HG03558 (cell line): ENCODE data around the gene TFF3.

Experiments
- ATAC-seq: cut with Tn5 transposase; IDR thresholded peaks from one replicate; pipeline ENCODE4 v1.9.1; 2021; ENCODE audit warnings: moderate number of reproducible peaks; ENCODE audit not compliant: unreplicated experiment; ENCODE audit errors: extremely low read depth

Gene TFF3, protein sequence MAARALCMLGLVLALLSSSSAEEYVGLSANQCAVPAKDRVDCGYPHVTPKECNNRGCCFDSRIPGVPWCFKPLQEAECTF

GRCh38 chr21:42315296-42315891 is at the start of gene TFF3:
Gene TFF3, minus strand, starts transcription at chr21:42315409. Its CDS starts 35 bp downstream, at chr21:42315374.
- no peak for ATAC-seq

GRCh38 chr21:42364304-42364865 is 49.2 kb upstream of the TFF3 start:
- no peak for ATAC-seq

DNA sequence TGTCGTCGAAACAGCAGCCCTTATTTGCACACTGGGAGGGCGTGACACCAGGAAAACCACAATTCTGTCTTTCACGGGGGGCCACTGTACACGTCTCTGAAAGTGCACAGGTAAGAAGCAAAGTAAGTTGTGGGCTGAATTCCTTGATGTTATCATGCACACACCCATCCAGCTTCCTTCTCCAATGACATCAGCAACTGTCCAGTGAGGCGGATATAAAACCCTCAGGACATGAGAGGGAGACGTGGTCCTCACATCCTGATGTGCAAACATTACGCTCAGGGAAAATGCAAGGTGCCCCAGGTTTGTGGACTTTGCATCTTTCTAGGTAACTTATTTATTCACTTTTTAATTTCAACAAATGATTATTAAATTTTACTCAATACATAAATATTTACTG is 48.1 kb upstream of the TFF3 start:
- ATAC-seq = no peak

- ATAC-seq = no peak
These were observed 47.5 kb upstream of the TFF3 start for GRCh38 chr21:42362700-42363099.

DNA sequence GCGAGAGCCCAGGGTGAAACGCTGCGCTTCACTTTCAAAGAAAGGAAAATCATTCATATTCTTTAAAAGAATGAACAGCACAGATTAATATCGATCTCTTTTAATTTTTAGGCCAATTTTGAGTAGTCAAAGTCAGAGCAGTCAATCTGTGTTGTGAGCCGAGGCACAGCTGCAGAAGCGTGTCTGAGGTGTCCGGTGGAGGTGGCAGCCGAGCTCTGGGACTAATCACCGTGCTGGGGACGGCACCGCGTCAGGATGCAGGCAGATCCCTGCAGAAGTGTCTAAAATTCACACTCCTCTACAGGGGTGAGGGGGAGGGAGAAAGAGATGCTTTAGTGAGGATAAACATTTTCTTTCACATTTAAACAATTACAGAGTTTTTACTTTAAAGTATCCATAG is 47.0 kb upstream of the TFF3 start:
- no peak for ATAC-seq

GRCh38 chr21:42361286-42361685 is 46.1 kb upstream of the TFF3 start:
- no peak for ATAC-seq

- no peak for ATAC-seq
These were observed 45.1 kb upstream of the TFF3 start for GRCh38 chr21:42360317-42360716.

DNA sequence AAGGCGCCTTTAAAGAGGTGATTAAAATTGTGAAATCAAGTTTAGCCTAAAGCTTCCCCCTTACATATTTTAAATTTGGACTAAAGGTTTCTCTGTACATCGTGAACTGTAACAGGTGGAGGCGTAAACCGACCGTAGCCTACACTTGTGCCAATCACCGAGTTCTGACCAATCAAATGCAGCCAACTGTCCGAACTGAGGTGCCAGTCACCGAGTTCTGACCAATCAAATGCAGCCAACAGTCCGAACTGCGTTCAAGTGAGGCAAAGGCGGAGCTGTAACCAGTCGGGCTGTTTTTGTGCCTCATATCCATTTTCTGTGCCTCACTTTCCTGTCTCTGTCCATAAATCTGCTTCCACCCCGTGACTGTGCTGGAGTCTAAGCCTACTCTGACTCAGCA is 43.7 kb upstream of the TFF3 start:
- no peak for ATAC-seq

DNA sequence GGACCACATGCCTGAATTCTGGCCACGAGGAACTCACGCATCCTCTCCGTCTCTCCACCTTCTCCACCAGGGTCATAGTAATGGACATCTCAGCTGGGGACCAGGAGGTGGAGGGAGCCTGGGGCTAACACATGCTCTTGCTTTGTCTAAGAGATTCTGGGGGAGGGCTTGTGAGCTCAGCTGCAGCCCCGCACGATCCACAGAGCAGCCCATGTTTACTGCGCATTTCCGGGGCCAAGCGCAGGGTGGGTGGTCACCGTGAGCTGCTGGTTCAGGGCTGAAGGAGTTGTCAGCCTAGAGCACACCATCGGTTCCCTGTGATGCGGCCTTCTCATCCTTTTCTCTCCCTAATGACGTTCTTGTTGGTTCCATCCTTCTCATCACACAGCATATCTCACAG is 43.1 kb upstream of the TFF3 start:
- no peak for ATAC-seq

DNA sequence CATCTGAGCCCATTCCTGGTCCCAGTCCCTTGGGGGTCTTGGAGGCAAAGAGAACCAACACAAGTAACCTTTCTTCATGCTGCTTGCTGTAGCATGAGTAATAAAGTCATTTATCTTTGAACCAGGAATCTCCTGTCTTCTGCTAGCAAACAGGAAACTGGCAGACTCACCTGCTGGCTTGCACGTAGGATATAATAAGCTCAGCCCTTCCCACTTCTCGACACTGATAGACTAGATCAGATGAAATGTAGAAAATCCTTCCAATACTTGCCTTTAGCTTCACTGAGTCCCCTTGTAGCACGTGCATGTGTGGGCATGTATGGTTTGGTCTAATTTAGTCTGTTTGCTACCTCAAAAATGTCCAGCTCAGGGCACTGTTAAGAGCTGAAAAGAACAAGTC is 42.1 kb upstream of the TFF3 start:
- no peak for ATAC-seq

DNA sequence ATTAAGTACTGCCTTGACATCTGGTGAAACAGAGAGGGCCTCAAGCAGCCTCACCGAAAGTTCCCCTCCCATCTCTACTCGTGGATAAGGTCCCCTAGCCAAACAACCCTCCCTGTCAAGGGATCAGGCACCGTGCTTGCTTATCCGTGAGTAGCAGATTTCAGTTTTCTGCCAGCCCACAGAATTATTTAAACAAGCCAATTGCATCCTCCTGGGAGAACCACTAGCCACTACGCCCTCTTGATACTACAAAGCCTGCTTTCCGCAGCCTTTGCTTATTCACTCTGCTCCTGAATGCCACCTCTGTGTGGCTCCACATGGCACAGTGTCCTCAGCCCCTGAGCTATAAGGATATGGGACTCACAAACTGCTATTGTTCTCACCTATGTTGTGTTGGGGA is 41.4 kb upstream of the TFF3 start:
- no peak for ATAC-seq

- no peak for ATAC-seq
These were observed 40.8 kb upstream of the TFF3 start for GRCh38 chr21:42356046-42356445.

GRCh38 chr21:42353623-42354022 is 38.4 kb upstream of the TFF3 start:
- no peak for ATAC-seq

GRCh38 chr21:42352441-42353095 is 37.4 kb upstream of the TFF3 start:
- ATAC-seq = no peak

DNA sequence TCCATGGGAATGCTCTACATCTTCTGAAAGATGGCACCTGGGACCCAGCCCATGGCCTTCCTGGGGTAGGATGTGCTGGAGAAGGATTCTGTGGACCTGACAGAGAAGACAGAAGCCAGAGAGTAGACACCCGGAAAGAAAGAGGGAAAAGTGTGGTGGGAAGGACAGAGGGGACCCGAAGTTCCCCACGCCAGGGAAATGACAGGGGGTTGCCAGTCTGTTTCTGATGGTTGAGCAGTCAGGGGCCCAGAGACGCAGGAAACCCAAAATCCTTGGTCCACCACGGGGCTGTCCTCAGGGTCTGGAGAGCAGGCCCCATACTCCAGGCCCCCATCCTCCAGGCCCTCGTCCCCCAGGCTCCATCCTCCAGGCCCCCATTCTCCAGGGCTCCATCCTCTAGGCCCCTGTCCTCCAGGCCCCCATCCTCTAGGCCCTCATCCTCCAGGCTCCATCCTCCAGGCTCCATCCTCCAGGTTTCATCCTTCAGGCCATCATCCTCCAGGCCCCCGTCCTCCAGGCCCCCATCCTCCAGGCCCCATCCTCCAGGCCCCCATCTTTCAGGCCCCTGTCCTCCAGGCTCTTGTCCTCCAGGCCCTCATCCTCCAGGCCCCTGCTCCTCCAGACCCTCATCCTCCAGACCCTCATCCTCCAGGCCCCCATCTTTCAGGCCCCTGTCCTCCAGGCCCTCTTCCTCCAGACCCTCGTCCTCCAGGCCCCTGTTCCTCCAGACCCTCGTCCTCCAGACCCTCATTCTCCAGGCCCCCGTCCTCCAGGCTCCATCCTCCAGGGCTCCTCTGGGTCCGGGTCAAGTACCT is 36.6 kb upstream of the TFF3 start:
- no peak for ATAC-seq

- ATAC-seq = no peak
These were observed 35.8 kb upstream of the TFF3 start, which contains the start of gene TFF2 for GRCh38 chr21:42350927-42351426. Gene TFF2, minus strand, starts transcription at chr21:42350994. Its CDS starts 37 bp downstream, at chr21:42350957.

DNA sequence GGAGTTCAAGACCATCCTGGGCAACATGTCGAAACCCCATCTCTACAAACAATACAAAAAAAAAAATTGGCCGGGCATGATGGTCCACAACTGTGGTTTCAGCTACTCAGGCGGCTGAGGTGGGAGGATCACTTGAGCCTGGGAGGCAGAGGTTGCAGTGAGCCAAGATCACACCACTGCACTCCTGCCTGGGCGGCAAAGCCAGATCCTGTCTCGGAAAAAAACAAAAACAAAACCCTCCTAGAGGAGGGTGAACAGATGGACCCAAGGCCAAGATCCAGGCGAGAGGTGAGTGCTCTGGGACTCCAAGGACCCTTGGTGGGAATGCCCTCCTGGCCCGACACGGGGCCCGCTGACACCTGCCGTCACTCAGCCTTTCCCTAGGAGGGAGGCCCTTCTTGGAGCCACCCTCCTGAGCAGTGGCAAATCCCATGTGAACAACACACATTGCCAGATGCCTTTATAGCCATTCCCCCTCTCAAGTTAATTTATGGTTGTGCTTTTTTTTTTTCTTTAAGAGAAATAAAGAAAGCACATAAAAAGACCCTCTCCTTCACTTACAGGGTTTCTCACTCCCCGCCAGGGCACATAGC is 35.2 kb upstream of the TFF3 start:
- no peak for ATAC-seq

GRCh38 chr21:42349420-42350317 is 34.5 kb upstream of the TFF3 start:
- ATAC-seq = no peak

DNA sequence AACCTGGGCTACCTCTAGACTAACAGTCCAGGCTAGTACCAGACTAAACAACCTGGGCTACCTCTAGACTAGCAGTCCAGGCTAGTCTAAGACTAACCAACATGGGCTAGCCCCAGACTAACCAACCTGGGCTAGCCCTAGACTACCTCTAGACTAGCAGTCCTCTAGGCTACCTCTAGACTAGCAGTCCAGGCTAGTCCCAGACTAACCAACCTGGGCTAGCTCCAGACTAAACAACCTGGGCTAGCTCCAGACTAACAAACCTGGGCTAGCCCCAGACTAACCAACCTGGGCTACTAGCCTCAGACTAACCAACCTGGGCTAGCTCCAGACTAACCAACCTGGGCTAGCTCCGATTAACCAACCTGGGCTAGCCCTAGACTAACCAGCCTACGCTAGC is 33.6 kb upstream of the TFF3 start:
- no peak for ATAC-seq
